ENCODE measurements around the gene SORL1-AS1.

SORL1-AS1 gene

DNA sequence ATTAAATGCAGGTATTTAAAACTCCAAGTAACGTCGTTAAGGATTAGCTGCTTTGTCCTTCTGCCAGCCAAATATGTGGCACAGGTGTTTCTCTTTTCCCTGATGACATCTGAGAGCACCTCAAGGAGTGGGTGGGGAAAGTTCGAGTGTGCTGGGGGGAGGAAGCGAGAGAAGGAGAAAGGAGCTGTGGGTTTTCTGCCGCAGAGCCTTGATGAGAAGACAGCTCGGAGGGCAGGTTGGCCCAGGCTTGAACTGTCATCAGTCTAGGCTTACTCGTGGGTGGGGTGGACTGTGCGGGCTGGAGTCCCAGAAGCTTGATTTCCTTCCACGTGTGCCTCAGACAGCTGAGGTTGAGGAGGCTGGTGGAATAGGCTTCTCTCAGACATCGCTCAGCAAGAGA is 15.2 kb upstream of the SORL1-AS1 start:
- H3K36me3 Mint-ChIP-seq (ENCODE audit: low read depth) = peaks cover 34% of the 10 kb centered on the region
- DNase-seq (no peak), ATAC-seq (ENCODE audit: low read depth) (peak; percentile 66)
- CTCF ChIA-PET = interaction anchor here (1.1 to 2.4 kb wide), 4 partner anchors 11 to 124 kb away, joined by 3 to 13 read pairs (median 4); partner anchors contain the start of genes SORL1 and SORL1-AS1
- H3K9me3 Mint-ChIP-seq = no peaks in the 10 kb centered on the region
- intact Hi-C loops (cut with micrococcal nuclease) = loop anchor here (5.0 kb wide), 1 partner anchor 146 kb away; no protein-coding TSS in a partner anchor
- H3K4me3 Mint-ChIP-seq = peak overlapping the region; percentile 67
- POLR2A ChIA-PET = interaction anchor here (0.8 to 10.2 kb wide), 8 partner anchors 11 to 82 kb away, joined by 3 to 148 read pairs (median 3); partner anchors contain the start of genes SORL1 and SORL1-AS1
- peaks cover 82% of the 10 kb centered on the region for H3K4me1 Mint-ChIP-seq
- H3K27me3 Mint-ChIP-seq = no peaks in the 10 kb centered on the region
- peak overlapping the region; percentile 75 for H3K27ac Mint-ChIP-seq
- no peak for TF ChIP-seq CTCF (IDR thresholded peaks at IDR 0.05)

- Mint-ChIP-seq H3K9me3 (no peaks in the 10 kb centered on the region), H3K4me3 (peak overlapping the region; percentile 69), H3K27me3 (no peaks in the 10 kb centered on the region), H3K27ac (peak overlapping the region; percentile 75), H3K4me1 (peaks cover 82% of the 10 kb centered on the region), H3K36me3 (ENCODE audit: low read depth) (peaks cover 29% of the 10 kb centered on the region)
- TF ChIP-seq CTCF (IDR thresholded peaks at IDR 0.05) = no peak
- ChIA-PET POLR2A (interaction anchor here (1.1 to 10.2 kb wide), 8 partner anchors 11 to 40 kb away, joined by 3 to 148 read pairs (median 4); partner anchors contain the start of genes SORL1 and SORL1-AS1), CTCF (interaction anchor here (0.7 to 2.4 kb wide), 5 partner anchors 10 to 124 kb away, joined by 3 to 13 read pairs (median 4); partner anchors contain the start of genes SORL1 and SORL1-AS1)
- ATAC-seq (ENCODE audit: low read depth) (no peak), DNase-seq (no peak)
- intact Hi-C loops (cut with micrococcal nuclease) = loop anchor here (5.0 kb wide), 1 partner anchor 145 kb away; no protein-coding TSS in a partner anchor
These were observed 14.7 kb upstream of the SORL1-AS1 start for GRCh38 chr11:121467471-121467870.

DNA sequence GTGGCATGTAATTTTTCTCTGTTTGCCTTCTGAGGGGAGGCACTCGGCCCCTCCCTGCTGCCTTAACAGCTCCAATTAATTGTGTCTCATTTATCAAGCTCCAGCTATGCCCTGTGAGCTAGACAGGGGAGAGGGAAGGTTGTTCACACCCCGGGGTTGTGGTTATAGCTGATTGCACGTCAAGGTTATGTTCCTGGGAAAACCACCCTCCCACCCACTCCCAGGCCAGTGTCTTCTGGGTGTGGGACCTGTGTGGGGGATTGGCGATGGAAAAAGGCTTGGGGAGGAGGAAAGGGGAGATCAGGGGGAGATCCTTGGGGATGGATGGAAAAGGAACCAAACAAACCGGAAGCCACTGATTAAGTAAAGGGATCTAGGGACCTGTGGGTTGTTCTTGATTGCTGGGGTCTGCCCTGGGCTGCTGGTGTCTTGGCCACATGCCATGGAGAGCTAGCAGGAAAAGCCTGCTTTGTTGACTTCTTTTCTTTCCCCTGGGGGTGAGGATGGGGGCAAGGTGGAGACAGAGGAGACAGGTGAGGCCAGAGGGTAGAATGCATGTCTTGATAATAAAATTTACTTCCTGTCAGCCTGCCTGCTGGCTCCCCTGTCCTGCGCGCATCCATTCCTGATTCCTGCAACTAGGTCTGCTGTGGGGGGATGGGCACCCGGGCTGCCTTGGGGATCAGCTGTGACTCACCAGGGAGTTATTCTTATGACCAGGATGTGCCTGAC is 13.5 kb upstream of the SORL1-AS1 start:
- TF ChIP-seq CTCF (IDR thresholded peaks at IDR 0.05) = no peak
- no peak for DNase-seq
- intact Hi-C loops (cut with micrococcal nuclease) = loop anchor here (1.0 to 5.0 kb wide), 2 partner anchors 39 to 144 kb away; no protein-coding TSS in a partner anchor

DNA sequence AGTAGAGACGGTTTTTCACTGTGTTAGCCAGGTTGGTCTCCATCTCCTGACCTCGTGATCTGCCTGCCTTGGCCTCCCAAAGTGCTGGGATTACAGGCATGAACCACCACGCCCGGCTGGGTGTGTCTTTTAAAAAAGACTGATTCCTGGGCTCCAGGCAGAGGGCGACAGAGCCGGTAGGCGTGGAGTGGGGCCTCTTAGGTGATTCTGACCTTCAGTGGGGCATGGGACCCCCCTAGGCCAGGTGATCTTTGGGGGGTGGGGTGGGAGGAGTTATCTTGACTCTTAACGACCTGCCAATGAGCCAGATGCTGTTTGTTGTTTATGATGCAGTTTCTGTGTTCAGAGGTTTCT is 12.9 kb upstream of the SORL1-AS1 start:
- no peak for TF ChIP-seq CTCF (IDR thresholded peaks at IDR 0.05)
- DNase-seq (no peak), ATAC-seq (ENCODE audit: low read depth) (no peak)
- H3K4me3 Mint-ChIP-seq = peak overlapping the region; percentile 69
- H3K9me3 Mint-ChIP-seq = no peaks in the 10 kb centered on the region
- H3K27ac Mint-ChIP-seq = peak overlapping the region; percentile 75
- H3K4me1 Mint-ChIP-seq = peaks cover 94% of the 10 kb centered on the region
- ChIA-PET POLR2A (interaction anchor here (0.7 to 10.2 kb wide), 4 partner anchors 16 to 173 kb away, joined by 3 to 148 read pairs (median 6); partner anchors contain the start of genes SC5D, SORL1 and SORL1-AS1), CTCF (interaction anchor here (1.0 kb wide), 1 partner anchor 145 kb away, joined by 3 read pairs; no protein-coding TSS in a partner anchor)
- intact Hi-C loops (cut with micrococcal nuclease) = loop anchor here (1.0 to 5.0 kb wide), 2 partner anchors 38 to 143 kb away; no protein-coding TSS in a partner anchor
- peaks cover 13% of the 10 kb centered on the region for H3K36me3 Mint-ChIP-seq (ENCODE audit: low read depth)
- H3K27me3 Mint-ChIP-seq = no peaks in the 10 kb centered on the region

More for the DNA sequence above, 13.5 kb upstream of the SORL1-AS1 start:
- ChIA-PET POLR2A (interaction anchor here (0.7 to 10.2 kb wide), 10 partner anchors 10 to 174 kb away, joined by 3 to 148 read pairs (median 6); partner anchors contain the start of genes SORL1 and SORL1-AS1), CTCF (interaction anchor here (0.9 to 2.4 kb wide), 5 partner anchors 9 to 146 kb away, joined by 3 to 13 read pairs (median 4); partner anchors contain the start of genes SORL1 and SORL1-AS1)
- Mint-ChIP-seq H3K9me3 (no peaks in the 10 kb centered on the region), H3K4me1 (peaks cover 89% of the 10 kb centered on the region), H3K36me3 (ENCODE audit: low read depth) (peaks cover 18% of the 10 kb centered on the region), H3K27me3 (no peaks in the 10 kb centered on the region), H3K27ac (peak overlapping the region; percentile 75), H3K4me3 (peak overlapping the region; percentile 69)
- no peak for ATAC-seq (ENCODE audit: low read depth)
